ACHN (cell line): Measurements from ENCODE around the gene PDE4B.
"Not testable (repeated sequence)": the region's sequence is repeated elsewhere in the genome, so short reads cannot be mapped to it uniquely, and the experiment has no call there.

Source experiments
- DNase-seq: peaks from one replicate; pipeline ENCODE4 v3.0.0-alpha.2; 2015
- in situ Hi-C: cut with HindIII; loops from 2 replicates; pipeline ENCODE4 v1.10.0; 2017; ENCODE audit warnings: low sequenced_read_pairs, low pct_ligation_motif_present, low pct_unique_long_range_greater_than_20kb

Gene PDE4B

DNA sequence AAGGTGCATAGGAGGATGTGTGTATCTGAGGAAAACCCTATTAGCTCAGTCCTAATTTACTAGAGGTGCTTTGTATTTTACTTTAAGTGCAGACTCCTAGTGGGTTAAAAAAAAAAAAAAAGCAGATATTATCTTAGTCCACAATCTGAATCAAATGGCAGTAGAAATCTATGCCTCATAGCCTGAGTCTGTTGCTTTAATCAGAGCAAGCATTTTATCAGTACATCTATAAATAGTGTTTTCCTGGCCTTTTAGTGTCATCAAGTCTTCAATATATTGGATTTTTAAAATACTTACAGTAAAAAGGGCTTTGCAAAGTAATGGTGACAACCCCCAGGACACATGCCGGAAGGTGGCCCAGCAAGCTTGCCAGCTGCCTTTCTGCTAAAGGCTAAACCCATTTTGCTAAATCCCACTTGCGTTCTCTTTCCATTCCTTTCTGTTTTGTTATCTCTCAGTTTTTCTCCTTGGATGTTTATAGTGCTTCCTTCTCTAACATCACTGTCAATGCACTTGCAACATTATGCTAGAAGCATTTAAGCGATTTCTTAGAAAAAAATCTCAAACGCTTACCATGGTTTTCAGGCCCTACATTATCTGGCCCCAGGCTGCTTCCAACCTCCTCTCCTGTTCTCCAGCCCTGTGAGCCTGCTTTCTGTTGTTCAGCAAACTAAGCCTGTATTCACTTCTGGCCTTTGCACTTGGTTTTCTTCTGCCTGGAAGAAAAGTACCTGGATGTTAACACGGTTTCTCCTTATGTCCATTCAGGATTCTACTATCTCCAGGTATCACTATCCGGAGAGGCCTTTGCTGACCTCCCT is 206.3 kb downstream of the PDE4B start:
- in situ Hi-C loops: no loop called here

GRCh38 chr1:66000033-66000637 is 207.4 kb downstream of the PDE4B start:
- no peak for DNase-seq

More for the DNA sequence above, 206.3 kb downstream of the PDE4B start:
- DNase-seq: no peak

GRCh38 chr1:66003690-66004089 is 211.0 kb downstream of the PDE4B start:
- in situ Hi-C loops: no loop called here
- no peak for DNase-seq

More at GRCh38 chr1:66000033-66000637, 207.4 kb downstream of the PDE4B start:
- in situ Hi-C loops: no loop called here

- in situ Hi-C loops, DNase-seq: not testable (repeated sequence)
Measured at GRCh38 chr1:66006534-66006933, 213.8 kb downstream of the PDE4B start.

DNA sequence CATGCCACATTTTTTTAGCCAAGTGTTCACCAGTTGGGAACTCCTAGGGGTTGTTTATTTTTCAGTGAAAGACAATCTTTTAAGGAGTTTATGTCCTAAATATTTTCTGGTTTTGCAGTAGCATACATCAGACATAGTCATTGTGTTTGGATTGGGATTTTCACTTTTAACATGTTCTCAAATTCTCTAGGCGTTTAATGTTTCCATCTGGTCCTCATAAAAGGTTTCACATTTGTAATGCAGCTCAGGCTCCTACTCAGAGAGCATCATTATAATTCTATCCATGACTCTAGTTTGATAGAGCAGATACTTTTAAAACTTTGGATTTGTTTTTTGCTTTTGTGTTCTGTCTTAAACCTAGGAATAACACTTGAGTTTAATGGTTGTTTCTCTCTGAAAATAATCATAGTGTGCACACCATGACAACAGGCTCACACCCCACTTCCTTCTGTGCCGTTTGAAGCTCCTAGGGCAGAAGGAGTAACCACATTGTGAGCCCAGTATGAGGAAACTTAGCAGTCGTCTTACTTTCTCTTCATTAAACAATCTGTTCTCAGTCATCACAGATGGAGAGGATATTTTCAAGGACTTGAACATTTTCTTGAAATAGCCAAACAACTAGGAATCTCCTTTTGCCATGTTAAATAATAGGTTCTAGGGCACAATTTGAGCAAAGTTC is 219.6 kb downstream of the PDE4B start:
- DNase-seq: no peak
- in situ Hi-C loops: no loop called here

GRCh38 chr1:66013371-66013770 is 220.7 kb downstream of the PDE4B start:
- no peak for DNase-seq

DNA sequence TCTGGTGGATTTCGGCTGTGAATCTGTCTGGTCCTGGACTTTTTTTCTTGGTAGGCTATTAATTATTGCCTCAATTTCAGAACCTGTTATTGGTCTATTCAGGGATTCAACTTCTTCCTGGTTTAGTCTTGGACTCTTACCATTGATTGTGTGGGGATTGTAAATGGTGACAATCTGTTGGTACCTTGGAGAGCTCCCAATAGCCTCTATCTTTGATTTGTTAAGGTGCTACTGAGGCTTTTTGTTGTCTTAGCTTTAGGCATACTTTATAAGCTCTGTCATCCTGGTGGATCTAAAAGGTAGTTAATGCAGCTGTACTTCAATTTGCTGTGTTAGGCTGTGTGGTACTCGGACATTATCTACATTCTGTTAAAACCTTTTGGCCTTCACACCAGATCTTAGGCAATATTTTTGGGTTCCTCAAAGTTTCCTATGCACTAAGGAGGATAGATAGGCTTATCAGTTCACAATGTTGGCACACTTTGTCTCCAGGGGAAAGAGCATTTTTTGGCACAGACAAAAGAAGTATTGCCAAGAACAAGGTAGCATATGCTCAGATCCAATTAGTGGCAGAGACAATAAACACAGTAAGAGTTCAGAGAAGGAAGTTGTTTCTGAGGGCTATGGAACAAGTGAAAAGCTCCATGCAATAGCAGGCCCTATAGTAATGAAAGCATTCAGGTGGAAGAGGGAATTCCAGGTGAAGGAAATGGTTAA is 230.4 kb downstream of the PDE4B start:
- DNase-seq: peak; percentile 7
- in situ Hi-C loops: no loop called here

More at GRCh38 chr1:66013371-66013770, 220.7 kb downstream of the PDE4B start:
- in situ Hi-C loops: no loop called here

DNA sequence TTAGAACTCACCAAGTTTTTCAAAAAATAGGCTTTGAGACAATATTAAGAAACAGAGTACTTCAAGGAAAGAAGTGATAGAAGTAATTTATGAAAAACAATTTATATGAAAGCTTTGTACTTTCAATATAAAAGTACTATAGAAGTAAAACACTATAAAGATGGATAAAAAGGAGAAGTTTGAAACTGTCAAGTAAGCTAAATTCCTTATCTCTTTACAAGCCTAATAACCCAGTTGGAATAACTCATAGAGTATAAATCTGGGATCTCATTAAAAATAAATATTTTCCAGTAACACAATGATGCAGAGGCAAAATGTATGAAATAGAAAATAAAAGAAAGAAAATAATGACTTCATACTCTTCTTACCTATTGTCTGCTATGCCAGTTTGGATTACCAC is 232.5 kb downstream of the PDE4B start:
- in situ Hi-C loops: no loop called here
- DNase-seq: no peak

DNA sequence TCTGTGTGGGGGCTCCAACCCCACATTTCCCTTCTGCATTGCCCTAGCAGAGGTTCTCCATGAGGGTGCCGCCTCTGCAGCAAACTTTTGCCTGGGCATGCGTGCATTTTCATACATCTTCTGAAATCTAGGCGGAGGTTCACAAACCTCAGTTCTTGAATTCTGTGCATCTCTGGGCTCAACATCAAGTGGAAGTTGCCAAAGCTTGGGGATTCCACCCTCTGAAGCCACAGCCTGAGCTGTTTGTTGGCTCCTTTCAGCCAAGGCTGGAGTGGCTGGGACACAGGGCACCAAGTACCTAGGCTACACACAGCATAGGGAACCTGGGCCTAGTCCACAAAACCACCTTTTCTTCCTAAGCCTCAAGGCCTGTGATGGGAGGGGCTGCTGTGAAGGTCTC is 235.3 kb downstream of the PDE4B start:
- DNase-seq: no peak
- in situ Hi-C loops: no loop called here

GRCh38 chr1:66033781-66034180 is 241.1 kb downstream of the PDE4B start:
- in situ Hi-C loops: no loop called here

DNA sequence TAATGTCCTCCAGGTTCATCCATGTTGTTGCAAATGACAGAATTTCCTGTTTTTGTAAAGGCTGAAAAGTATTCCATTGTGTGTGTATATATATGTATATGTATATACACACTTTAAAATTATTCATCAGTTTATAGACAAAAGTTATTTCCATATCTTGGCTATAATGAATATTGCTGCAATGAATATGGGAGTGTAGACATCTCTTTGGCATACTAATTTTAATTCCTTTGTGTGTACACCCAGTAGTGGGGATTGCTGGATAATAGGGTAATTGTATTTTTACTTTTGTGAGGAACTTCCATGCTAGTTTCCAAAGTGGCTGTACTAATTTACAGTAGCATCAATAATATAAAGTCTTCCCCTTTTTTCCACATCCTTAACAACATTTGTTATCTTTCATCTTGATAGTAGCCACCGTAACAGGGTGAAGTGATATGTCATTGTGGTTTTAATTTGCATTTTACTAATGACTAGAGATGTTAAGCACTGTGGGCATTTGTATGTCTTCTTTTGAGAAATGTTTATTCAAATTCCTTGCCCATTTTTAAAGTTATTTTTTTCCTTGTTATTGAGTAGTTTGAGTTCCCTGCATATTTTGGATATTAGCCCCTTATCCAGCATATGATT is 243.0 kb downstream of the PDE4B start:
- DNase-seq: no peak
- in situ Hi-C loops: no loop called here

More at GRCh38 chr1:66033781-66034180, 241.1 kb downstream of the PDE4B start:
- no peak for DNase-seq

DNA sequence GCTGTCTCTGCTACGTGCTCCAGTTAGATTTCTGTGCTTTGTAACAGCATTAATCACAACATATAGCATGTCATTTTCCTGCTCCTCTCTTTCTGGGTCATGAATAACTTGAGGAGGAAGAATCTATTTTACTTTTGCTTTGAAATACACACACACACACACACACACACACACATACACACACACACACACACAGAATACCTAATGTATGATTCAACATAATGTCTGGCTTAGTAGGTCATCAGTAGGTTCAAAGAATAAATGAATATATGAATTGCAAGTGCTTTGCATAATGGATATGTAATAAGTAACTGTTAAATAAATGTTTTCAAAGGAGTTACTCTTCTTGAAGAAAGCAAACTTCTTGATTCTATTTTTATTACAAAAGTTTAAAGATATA is 249.0 kb downstream of the PDE4B start:
- in situ Hi-C loops: no loop called here
- DNase-seq: no peak

- DNase-seq: no peak
- in situ Hi-C loops: no loop called here
Measured at GRCh38 chr1:66043186-66043585, 250.5 kb downstream of the PDE4B start.

DNA sequence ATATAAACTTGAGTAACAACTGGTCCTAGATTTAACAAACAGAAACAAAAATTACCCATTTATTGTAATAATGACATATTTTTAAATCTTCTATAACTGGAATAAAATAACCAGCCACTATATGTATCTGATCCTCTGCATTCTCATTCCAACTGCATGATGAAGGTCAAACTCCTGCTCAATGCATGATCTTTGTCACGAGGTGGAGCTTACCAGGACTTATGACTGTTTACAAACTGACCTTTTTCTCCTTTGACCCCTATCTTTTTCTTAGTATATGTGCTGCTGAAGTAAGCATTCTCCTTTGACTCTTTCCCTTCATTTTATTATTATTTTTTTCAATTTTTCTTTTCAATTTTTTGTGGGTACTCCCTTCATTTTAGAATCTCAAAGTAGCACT is 252.2 kb downstream of the PDE4B start:
- in situ Hi-C loops: no loop called here
- DNase-seq: no peak

DNA sequence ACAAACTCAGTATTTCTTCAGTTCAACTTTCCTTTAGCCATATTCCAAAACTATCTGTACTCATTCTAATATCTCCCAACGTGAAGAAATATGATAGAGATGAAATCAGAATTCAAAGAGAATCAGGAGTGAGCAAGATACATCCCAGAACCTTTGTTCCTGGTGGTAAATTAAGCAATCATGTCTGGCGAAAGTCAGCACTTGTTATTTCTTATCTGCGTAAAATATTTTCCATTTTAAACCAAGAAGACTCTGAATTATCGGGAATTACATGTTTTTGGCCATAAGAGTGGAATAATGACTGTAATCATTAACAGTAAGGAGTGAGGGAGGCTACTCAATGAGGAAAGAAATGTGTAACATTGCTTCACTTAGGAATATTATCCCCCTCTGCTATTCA is 253.7 kb downstream of the PDE4B start:
- no peak for DNase-seq
- in situ Hi-C loops: no loop called here

GRCh38 chr1:66048011-66048410 is 255.3 kb downstream of the PDE4B start:
- no peak for DNase-seq
- in situ Hi-C loops: no loop called here

DNA sequence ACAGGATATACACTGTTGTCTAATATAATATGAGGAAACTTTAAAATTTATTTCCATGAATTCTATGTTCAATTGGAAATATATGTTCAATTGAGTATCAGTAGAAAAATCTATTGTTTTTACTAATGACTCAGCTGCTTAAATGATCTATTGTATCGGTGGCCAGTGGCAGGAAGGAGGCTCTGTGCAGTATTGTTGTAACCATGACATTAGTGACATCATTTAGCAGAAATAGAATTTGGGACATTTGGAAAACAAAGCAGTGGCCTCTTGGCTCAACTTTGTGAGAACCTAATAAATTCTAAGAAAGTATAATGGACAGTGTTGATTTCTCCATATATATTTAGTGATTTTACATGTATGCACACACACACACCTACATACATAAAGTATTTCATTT is 257.4 kb downstream of the PDE4B start:
- no peak for DNase-seq
- in situ Hi-C loops: no loop called here

GRCh38 chr1:66050633-66051032 is 257.9 kb downstream of the PDE4B start:
- in situ Hi-C loops: no loop called here
- DNase-seq: no peak
